Left forelimb (tissue), 1 donor: ENCODE data around the gene SYDE2.
"Not testable (repeated sequence)": the region's sequence is repeated elsewhere in the genome, so short reads cannot be mapped to it uniquely, and the experiment has no call there.

Source experiments
- DNase-seq: peaks from one replicate; pipeline ENCODE4 v3.0.0-alpha.2; 2018; ENCODE audit warnings: low spot score

The SYDE2 gene

GRCh38 chr1:85174503-85174902, 26.3 kb downstream of the SYDE2 start:
- DNase-seq = no peak

DNA sequence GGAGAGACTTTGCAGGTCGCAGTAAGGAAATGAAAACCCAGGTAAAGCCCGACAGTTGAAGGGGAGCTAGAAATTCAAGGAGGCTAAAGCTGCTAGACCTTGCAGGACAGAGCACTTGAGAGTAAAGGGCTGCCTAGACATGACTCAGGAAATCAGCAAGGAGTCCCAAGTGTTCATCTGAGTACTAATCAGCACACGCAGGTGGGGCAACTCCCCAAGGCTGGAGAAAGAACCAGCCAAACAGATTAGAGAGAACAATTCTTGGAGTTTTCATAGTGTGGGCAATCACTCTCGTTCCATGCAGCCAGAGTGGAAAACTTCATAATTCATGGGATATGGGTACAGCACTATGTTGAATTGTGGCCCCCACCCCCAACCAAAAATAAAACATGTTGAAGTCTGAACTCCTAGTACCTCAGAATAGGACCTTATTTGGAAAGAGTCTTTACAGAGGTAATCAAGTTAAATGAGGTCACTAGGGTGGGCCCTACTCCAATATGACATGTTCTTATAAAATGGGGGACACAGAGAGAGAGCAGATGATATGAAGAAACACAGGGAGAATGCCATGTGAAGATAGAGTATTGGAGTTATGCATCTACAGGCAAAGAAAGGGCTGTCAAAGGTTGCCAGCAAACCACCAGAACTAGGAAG, 28.0 kb downstream of the SYDE2 start:
- no peak for DNase-seq

- DNase-seq = no peak
These were observed 29.1 kb downstream of the SYDE2 start for GRCh38 chr1:85171721-85172120.

DNA sequence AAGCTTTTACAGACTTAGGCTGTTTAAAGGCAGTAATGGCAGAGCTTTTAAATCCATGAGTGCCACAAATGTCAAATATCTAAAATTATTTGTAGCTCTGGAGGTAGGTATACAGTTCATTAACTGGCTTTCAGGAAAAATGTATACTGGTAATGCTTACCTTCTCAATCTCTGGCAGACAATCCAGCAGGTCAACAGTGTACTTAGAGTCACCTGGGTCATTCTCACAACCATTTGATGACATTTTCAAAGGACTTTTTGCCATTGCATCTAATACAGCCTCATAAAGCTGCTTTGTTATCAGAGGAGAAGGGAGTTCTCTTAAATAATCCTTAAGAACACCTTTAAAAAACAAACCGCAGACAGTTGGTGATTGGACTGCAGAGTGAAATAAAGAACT, 31.9 kb downstream of the SYDE2 start:
- DNase-seq = no peak

GRCh38 chr1:85166351-85166750, 34.5 kb downstream of the SYDE2 start:
- DNase-seq = no peak

DNA sequence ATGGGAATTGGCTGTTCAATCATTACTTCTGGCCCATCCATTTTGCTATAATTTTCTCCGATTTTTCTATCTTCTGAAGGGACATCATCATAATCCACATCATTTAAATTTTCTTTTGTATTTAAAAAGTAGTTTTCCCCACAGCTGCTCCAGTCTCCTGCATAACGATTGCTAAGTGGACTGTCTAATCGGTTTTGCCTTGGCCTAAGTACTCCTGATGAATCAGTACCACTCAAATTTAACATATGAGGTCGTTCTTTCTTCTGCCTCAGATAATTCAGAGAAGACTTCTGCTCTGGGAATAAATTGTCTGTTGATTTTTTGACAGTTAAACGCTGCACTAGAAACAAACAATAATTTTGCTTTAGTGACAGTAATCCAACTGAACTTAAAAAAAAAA, 41.9 kb downstream of the SYDE2 start:
- no peak for DNase-seq

- no peak for DNase-seq
These were observed 43.4 kb downstream of the SYDE2 start for GRCh38 chr1:85157436-85157835.

DNA sequence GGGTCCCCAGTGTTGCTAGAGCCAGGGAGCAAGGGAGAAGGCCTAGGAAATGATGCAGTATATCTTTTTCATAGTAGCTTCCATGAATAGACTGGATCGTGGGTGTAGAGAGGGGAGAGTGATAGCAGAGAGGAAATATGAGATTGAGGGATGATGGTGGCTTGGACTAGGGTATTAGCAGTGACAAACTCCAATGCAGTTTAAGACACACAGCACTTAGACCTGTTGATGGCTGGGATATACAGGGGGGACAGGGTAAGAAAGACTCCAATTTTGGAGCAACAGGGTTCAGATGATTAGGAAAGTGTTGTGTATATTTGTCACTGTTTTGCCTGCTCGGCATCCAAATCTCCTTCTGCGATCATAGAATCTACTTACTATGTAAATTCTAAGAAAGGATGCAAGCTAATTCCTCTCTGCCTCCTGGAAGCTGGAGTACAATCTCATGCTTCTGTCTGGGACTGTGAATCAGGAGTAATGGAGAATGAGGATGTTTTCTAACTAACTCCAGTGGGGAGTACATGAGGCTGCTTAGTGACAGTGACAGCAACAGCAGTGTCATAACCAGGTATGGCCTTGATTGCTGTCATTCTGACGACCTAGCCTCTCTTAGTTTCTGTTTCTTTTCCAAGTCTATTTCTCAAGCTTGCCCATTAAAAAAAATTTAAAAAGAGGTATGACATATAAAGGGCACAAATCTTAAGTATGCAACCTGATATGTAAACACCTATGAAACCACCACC, 47.5 kb downstream of the SYDE2 start:
- DNase-seq = no peak

GRCh38 chr1:85151446-85151845, 49.4 kb downstream of the SYDE2 start:
- DNase-seq = no peak

GRCh38 chr1:85149805-85150204, 51.0 kb downstream of the SYDE2 start:
- DNase-seq = no peak

DNA sequence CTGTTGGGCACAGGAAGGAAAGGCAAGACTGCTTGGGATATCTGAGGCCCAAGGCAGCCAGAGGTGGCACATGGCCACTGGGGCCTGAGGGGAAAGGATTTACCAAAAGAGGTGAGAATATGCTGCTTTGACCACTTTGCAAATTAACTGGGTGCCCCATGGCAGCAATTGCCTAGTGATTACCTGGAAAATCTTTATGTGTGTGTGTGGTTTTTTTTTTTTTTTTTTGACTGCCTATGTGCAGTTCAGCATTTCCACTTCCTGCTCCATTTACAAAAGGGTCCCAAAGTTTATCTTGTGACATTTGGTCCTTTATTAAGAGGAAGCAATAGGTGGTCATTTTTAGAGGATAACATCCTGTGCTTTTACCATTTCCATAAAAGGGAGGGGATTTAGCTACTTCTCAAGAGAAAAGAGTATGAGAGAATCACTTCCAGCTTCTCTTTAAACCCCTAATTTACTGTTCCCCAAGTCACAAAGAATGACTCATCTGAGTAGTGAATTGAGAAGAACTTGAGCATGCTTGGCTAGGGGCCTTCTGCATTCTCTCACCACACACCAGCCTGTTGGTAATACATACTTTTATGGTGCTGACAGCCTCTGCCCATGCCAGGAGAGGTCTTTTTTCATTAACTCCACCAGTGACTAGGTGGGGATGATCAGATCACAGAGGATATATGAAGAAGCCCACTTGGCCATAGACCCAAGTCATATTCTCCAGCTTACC, 52.1 kb downstream of the SYDE2 start:
- DNase-seq = no peak

DNA sequence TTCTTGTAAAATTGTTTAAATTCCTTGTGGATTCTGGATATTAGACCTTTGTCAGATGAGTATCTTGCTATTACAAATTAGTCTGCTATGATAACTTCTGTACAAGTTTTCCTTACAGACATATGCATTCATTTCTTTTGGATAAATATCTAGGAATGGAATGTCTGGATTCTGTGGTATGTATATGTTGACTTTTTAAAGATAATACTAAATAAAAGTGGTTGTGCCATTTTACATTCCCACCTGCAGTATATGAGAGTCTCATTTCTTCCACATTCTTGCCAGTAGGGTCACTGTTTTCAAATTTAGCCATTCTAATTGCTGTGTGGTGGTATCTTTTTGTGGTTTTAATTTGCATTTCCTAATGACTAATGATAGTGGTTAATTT, 53.9 kb downstream of the SYDE2 start:
- DNase-seq = no peak

DNA sequence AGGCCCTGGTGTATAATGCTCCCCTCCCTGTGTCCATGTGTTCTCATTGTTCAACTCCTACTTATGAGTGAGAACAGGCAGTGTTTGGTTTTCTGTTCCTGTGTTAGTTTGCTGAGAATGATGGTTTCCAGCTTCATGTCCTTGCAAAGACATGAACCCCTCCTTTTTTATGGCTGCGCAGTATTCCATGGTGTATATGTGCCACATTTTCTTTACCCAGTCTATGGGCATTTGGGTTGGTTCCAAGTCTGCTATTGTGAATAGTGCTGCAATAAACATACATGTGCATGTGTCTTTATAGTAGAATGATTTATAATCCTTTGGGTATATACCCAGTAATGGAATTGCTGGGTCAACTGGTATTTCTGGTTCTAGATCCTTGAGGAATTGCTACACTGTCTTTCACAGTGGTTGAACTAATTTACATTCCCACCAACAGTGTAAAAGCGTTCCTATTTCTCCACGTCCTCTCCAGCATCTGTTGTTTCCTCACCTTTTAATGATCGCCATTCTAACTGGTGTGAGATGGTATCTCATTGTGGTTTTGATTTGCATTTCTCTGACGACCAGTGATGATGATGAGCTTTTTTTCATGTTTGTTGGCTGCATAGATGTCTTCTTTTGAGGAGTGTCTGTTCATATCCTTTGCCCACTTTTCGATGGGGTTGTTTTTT, 54.4 kb downstream of the SYDE2 start:
- DNase-seq = not testable (repeated sequence)

- DNase-seq = no peak
These were observed 56.5 kb downstream of the SYDE2 start for GRCh38 chr1:85144351-85144750.

GRCh38 chr1:85142753-85143152, 58.1 kb downstream of the SYDE2 start:
- DNase-seq = no peak

DNA sequence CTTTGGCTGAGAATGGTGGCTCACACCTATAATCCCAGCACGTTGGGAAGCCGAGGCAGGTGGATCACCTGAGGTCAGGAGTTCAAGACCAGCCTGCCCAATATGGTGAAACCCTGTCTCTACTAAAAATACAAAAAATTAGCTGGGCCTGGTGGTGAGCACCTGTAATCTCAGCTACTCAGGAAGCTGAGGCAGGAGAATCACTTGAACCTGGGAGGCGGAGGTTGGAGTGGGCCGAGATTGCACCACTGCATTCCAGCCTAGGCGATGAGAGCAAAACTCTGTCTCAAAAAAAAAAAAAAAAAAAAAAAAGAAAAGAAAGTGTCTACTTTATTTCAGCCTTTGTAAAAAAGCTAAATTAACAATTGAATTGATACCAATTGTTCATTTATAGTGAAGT, 62.4 kb downstream of the SYDE2 start:
- not testable (repeated sequence) for DNase-seq

GRCh38 chr1:85137660-85138059, 63.2 kb downstream of the SYDE2 start:
- DNase-seq = no peak

- no peak for DNase-seq
These were observed 65.4 kb downstream of the SYDE2 start for GRCh38 chr1:85135392-85135798.

DNA sequence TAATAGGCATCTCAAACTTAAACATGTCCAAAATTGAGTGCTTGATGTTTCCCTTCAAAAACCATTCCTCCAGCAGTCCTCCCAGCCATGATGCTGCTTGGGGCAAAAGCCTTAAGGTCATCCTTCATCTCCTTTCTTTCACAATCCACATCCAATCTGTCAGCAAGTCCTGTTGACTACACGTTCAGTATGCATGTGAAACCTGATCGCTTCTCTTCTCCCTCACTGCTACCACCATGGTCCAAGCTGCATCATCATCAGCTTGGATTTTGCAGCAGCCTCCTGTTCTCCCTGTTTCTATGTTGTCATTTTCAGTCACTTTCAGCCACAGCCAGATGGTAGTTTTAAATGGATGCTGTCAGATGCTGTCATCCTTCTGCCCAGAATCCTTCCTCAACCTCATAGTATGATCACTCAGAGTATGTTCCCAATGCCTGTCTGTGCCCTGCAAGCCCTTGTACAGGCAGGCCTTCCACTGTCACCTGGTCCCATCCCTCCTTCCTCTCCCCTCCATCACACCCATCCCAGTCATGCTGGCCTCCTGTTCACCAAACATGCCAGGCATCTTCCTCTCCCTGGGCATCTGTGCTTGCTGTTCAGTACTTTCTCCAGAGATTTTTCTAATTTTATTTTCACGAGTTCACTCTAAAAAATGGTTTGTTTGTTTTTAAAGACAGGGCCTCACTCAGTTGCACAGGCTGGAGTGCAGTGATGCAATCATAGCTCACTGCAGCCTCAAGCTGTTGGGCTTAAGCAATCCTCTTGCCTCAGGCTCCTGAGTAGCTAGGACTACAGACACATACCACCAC, 66.0 kb downstream of the SYDE2 start:
- DNase-seq = no peak

- DNase-seq = no peak
These were observed 67.2 kb downstream of the SYDE2 start for GRCh38 chr1:85133565-85134159.

- no peak for DNase-seq
These were observed 68.6 kb downstream of the SYDE2 start for GRCh38 chr1:85132078-85132720.
